WTC11 (cell line): ENCODE measurements around the gene HIPK3. TPM values are rescaled to one million over a fixed set of nuclear protein-coding genes. Genes with fewer than 3 reads are reported as not detected.

ENCODE experiments used
- ATAC-seq: fragments of 200-7000 bp; cut with Tn5 transposase; 2 replicates; pipeline ENCODE4 v1.10.0; 2021; ENCODE audit warnings: mild to moderate bottlenecking, moderate library complexity
- CTCF ChIA-PET: fragments of 300-600 bp; sonication (Branson Sonifier 250); formaldehyde crosslinking; loops from one replicate; lab custom pipeline; 2021; ENCODE audit warnings: antibody characterized with exemption; lab: Charles Lee
- POLR2A ChIA-PET: fragments of 350-600 bp; sonication (Branson Sonifier 250); formaldehyde crosslinking; loops from one replicate; lab custom pipeline; 2021; ENCODE audit warnings: antibody characterized with exemption; lab: Charles Lee
- DNase-seq: peaks from one replicate; pipeline ENCODE4 v3.0.0; 2021; ENCODE audit warnings: low spot score
- H3K27ac Mint-ChIP-seq: 2 replicates; pipeline ENCODE4 v1.8.0; 2021; ENCODE audit warnings: mixed read lengths
- H3K27me3 Mint-ChIP-seq: 2 replicates; pipeline ENCODE4 v1.8.0; 2021; ENCODE audit warnings: low read depth, mild to moderate bottlenecking, moderate library complexity, mixed read lengths
- H3K36me3 Mint-ChIP-seq: 2 replicates; pipeline ENCODE4 v1.8.0; 2021; ENCODE audit warnings: mixed read lengths
- H3K4me1 Mint-ChIP-seq: 2 replicates; pipeline ENCODE4 v1.8.0; 2022; ENCODE audit warnings: mixed read lengths
- H3K4me3 Mint-ChIP-seq: 2 replicates; pipeline ENCODE4 v1.8.0; 2021; ENCODE audit warnings: mild to moderate bottlenecking, moderate library complexity, mixed read lengths
- H3K9me3 Mint-ChIP-seq: 2 replicates; pipeline ENCODE4 v1.8.0; 2021; ENCODE audit warnings: mixed read lengths
- AR ChIP-seq: fragments of 250-450 bp; sonication (Bioruptor Pico); IDR thresholded peaks from 2 replicates; pipeline ENCODE4 v1.9.0; 2021; ENCODE audit warnings: mild to moderate bottlenecking
- CREB1 ChIP-seq: sonication (generic); formaldehyde crosslinking; IDR thresholded peaks from 2 replicates; pipeline ENCODE4 v1.8.0; 2023; ENCODE audit warnings: mild to moderate bottlenecking, missing genetic modification reagents
- CREM ChIP-seq: sonication (generic); formaldehyde crosslinking; IDR thresholded peaks from 2 replicates; pipeline ENCODE4 v1.8.1; 2022; ENCODE audit warnings: mild to moderate bottlenecking, missing genetic modification reagents, moderate library complexity
- EMX1 ChIP-seq: fragments of 250-450 bp; sonication (Bioruptor Pico); IDR thresholded peaks from 2 replicates; pipeline ENCODE4 v1.8.0; 2021; ENCODE audit warnings: mild to moderate bottlenecking
- FOXJ3 ChIP-seq: sonication (generic); formaldehyde crosslinking; IDR thresholded peaks from 2 replicates; pipeline ENCODE4 v1.9.0; 2021; ENCODE audit warnings: missing genetic modification reagents, mild to moderate bottlenecking, borderline replicate concordance
- IRF2 ChIP-seq: sonication (generic); formaldehyde crosslinking; IDR thresholded peaks from 2 replicates; pipeline ENCODE4 v1.8.0; 2022; ENCODE audit warnings: low read depth, missing genetic modification reagents, borderline replicate concordance
- PRRX2 ChIP-seq: fragments of 250-450 bp; sonication (Bioruptor Pico); IDR thresholded peaks from 2 replicates; pipeline ENCODE4 v1.8.0; 2021; ENCODE audit warnings: mild to moderate bottlenecking
- RELA ChIP-seq: sonication (generic); formaldehyde crosslinking; IDR thresholded peaks from 2 replicates; pipeline ENCODE4 v1.8.1; 2022; ENCODE audit warnings: missing genetic modification reagents, mild to moderate bottlenecking, borderline replicate concordance
- STAT6 ChIP-seq: sonication (generic); formaldehyde crosslinking; conservative IDR thresholded peaks from 2 replicates; pipeline ENCODE4 v1.8.1; 2023; ENCODE audit warnings: mild to moderate bottlenecking, low read depth, missing genetic modification reagents, moderate library complexity
- TEAD1 ChIP-seq: sonication (generic); formaldehyde crosslinking; IDR thresholded peaks from 2 replicates; pipeline ENCODE4 v1.8.0; 2022; ENCODE audit warnings: mild to moderate bottlenecking, missing genetic modification reagents
- ZBTB21 ChIP-seq: sonication (generic); formaldehyde crosslinking; IDR thresholded peaks from 2 replicates; pipeline ENCODE4 v1.8.1; 2023; ENCODE audit warnings: mild to moderate bottlenecking, missing genetic modification reagents, borderline replicate concordance
- ZNF121 ChIP-seq: sonication (generic); formaldehyde crosslinking; IDR thresholded peaks from 2 replicates; pipeline ENCODE4 v1.8.0; 2023; ENCODE audit warnings: missing genetic modification reagents
- total RNA-seq: library from RNA; stranded (reverse); gene quantifications from 3 replicates; pipeline ENCODE4 v1.2.3, GENCODE V29; 2021
- TF ChIP-seq, protein P1 (sequence below): sonication (generic); formaldehyde crosslinking; IDR thresholded peaks from 2 replicates; pipeline ENCODE4 v1.8.1; 2023; ENCODE audit warnings: mild to moderate bottlenecking, missing genetic modification reagents, moderate library complexity

The HIPK3 gene
- total RNA-seq, 1 experiment from 2014 or later = 24.1 TPM

DNA sequence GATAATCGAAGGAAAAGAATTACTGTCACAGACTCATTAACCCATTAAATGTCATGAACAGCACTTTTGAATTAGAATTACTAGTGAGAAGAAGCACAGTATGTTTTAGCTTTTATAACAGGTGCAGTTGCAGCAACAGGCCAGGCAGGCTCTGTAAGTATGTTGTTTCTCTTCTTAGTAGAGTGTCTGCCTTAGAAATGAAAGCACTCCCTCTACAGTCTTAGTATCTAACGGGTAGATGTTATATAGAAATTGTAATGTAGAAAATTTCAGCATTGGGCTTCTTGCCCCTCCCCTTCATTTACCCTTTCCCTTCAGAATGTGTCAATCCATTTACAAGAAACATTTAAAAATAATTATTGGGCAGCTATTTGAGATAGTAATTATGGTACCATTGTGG lies 87.4 kb downstream of the HIPK3 start (continued):
- TF ChIP-seq AR (CRISPR knock-in tag) = no peak
- no peak for TF ChIP-seq STAT6 (CRISPR knock-in tag)
- no peak for TF ChIP-seq CREB1 (CRISPR knock-in tag)

- no peak overlapping the region for H3K4me3 Mint-ChIP-seq
- ChIA-PET POLR2A (no interaction called here), CTCF (interaction anchor here (0.6 kb wide), 1 partner anchor 15 kb away, joined by 3 read pairs; no protein-coding TSS in a partner anchor)
- no peaks in the 10 kb centered on the region for H3K27me3 Mint-ChIP-seq
- no peaks in the 10 kb centered on the region for H3K9me3 Mint-ChIP-seq
- TF ChIP-seq EMX1 (CRISPR knock-in tag) = no peak
- TF ChIP-seq CREM (CRISPR knock-in tag) = no peak
- no peak for TF ChIP-seq RELA
- no peak for TF ChIP-seq TEAD1 (CRISPR knock-in tag)
- no peak for TF ChIP-seq IRF2 (CRISPR knock-in tag)
- TF ChIP-seq ZBTB21 (CRISPR knock-in tag) = no peak
- DNase-seq (no peak), ATAC-seq (no peak)
- no peaks in the 10 kb centered on the region for H3K4me1 Mint-ChIP-seq
- peaks cover 38% of the 10 kb centered on the region for H3K36me3 Mint-ChIP-seq
- H3K27ac Mint-ChIP-seq = no peak overlapping the region
Measured at GRCh38 chr11:33347490-33348125, 90.4 kb downstream of the HIPK3 start.

- ATAC-seq (no peak), DNase-seq (no peak)
- Mint-ChIP-seq H3K4me1 (no peaks in the 10 kb centered on the region), H3K36me3 (peaks cover 45% of the 10 kb centered on the region), H3K27me3 (no peaks in the 10 kb centered on the region), H3K9me3 (no peaks in the 10 kb centered on the region), H3K4me3 (no peak overlapping the region), H3K27ac (no peak overlapping the region)
- POLR2A ChIA-PET = no interaction called here
- TF ChIP-seq STAT6 (CRISPR knock-in tag) (no peak), ZNF121 (CRISPR knock-in tag) (peak; percentile 86; the same call in 1 of the 2 replicates)
- CTCF ChIA-PET = no interaction called here
Measured at GRCh38 chr11:33350287-33350686, 93.1 kb downstream of the HIPK3 start.

DNA sequence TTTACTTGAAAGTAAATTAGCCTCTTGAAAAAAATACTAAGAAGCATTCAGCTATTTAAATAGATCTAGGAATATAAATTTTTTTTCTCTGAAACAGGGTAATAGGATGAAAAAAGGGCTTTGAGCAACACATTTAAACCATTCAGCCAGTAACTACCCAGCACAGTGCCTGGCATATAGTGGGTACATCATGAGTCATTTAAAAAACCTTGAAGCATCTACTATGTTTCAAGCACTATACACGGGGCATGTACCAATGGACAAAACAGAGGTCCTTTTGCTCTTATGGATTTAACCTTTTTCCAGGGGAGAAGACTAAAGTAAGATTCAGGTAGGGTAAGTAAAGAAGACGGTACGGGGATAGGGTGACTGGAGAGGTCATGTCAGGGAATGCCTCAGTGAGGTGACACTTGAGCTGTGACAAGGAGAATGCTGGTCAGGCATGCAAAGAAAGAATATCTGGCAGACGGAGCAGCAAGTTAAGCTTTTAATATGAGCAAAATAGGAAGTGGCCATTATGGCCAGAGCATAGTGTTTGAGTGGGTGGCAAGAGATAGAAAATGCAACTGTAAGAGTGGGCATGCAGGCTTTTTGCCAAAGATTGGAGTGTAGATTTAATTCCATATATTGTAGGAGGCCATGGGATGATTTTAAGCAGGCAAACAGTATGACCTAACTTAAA lies 101.1 kb downstream of the HIPK3 start:
- TF ChIP-seq, protein P1, sequence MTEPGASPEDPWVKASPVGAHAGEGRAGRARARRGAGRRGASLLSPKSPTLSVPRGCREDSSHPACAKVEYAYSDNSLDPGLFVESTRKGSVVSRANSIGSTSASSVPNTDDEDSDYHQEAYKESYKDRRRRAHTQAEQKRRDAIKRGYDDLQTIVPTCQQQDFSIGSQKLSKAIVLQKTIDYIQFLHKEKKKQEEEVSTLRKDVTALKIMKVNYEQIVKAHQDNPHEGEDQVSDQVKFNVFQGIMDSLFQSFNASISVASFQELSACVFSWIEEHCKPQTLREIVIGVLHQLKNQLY (CRISPR knock-in tag) = no peak
- TF ChIP-seq FOXJ3 (CRISPR knock-in tag) (no peak), PRRX2 (CRISPR knock-in tag) (no peak)
- CTCF ChIA-PET = no interaction called here
- H3K27ac Mint-ChIP-seq = no peak overlapping the region
- ATAC-seq = no peak
- H3K9me3 Mint-ChIP-seq = no peaks in the 10 kb centered on the region
- DNase-seq = no peak
- no peaks in the 10 kb centered on the region for H3K27me3 Mint-ChIP-seq
- no peak overlapping the region for H3K4me3 Mint-ChIP-seq
- H3K36me3 Mint-ChIP-seq = peaks cover 2% of the 10 kb centered on the region
- no peaks in the 10 kb centered on the region for H3K4me1 Mint-ChIP-seq
- POLR2A ChIA-PET = no interaction called here
